DOHH2 (cell line): ENCODE results near the gene STX17.

ENCODE experiments used
- CTCF ChIP-seq: fragments of 200-600 bp; sonication (generic); IDR thresholded peaks from one replicate; pipeline ENCODE4 v1.5.1; 2014; ENCODE audit warnings: antibody characterized with exemption, mild to moderate bottlenecking, low read depth, low read length; ENCODE audit not compliant: poor library complexity, severe bottlenecking
- EZH2phosphoT487 ChIP-seq: fragments of 200-600 bp; sonication (generic); IDR thresholded peaks from 2 replicates; pipeline ENCODE4 v1.6.1; 2017; ENCODE audit warnings: borderline replicate concordance, mild to moderate bottlenecking, antibody characterized with exemption, low read length, moderate library complexity, mixed read lengths

- no peak for TF ChIP-seq EZH2phosphoT487
- no peak for TF ChIP-seq CTCF
Observed at GRCh38 chr9:99954819-99955218, 48.4 kb downstream of the STX17 start.
